ENCODE data around the gene MESD. TPM values are rescaled to one million over a fixed set of nuclear protein-coding genes. Genes with fewer than 3 reads are reported as not detected.
A peak's percentile ranks its signal among the peaks of the same experiment; 100 is the strongest.

MESD gene
- 10 to 100 TPM; 20.0 to 20.5 TPM for total RNA-seq

DNA sequence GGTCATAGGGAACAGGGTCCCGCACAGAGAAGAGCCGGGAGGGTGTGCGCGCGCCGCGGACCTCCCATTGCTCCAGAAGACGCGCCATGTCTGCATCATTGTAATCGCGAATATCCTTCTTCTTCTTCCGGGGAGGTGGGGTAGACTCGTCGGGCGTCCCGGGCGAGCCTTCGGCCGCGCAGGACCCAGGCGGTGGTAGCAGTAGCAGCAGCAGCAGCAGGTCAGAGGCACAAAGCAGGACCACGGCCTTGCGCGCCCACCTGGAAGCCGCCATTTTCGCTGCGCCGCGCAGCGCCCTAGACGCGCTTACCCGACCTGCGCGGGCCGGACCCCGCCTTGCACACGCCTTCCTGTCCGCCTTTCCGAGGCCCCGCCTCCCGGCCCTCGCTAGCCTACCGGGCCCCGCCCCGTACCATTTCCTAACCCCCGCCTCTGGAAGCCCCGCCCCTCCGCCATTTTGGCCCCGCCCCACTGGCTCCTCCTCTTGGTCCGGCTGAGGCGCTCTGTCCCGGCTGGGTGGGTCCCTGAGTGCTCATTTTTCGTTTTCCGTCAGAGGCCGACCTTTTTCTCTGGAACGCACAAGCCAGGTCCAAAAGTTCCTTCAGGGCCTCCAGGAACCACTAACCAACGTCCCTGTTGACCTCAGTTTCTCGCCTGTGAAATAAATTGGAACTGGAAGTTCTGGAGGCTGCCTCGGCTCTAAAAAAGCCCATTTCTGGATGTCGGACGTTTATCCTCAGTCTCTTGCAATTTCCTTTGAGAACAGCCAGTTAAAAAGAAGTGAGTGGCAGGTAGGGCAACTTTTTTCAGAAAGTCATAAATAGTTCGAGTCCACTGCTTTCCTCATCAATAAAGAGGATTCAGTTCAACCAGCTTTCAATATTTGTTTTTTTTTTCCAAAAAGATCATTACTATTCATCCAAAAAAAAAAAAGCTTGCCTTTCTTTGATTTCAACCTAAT is at the start of gene MESD:
Gene MESD, minus strand, starts transcription at position 302 of the 961 bp plus-strand sequence. Its CDS starts 28 bp downstream, at position 274.
- H3K4me3 Mint-ChIP-seq: peak within 1 kb of the TSS; percentile 98
- H3K27ac Mint-ChIP-seq: peak within 1 kb of the TSS; percentile 93
- ChIA-PET POLR2A (interaction anchor here (0.5 to 1.6 kb wide), 3 partner anchors 12 to 739 kb away, joined by 3 to 12 read pairs (median 4); no protein-coding TSS in a partner anchor), CTCF (interaction anchor here (1.3 to 4.1 kb wide), 4 partner anchors 10 to 277 kb away, joined by 3 to 27 read pairs (median 12); no protein-coding TSS in a partner anchor)
- peaks cover 15% of the 10 kb centered on the region for H3K36me3 Mint-ChIP-seq
- intact Hi-C loops (cut with micrococcal nuclease): loop anchor here (1.0 to 5.0 kb wide), 3 partner anchors 11 to 43 kb away; partner anchors contain the start of gene TLNRD1
- H3K27me3 Mint-ChIP-seq: no peaks in the 10 kb centered on the region
- peaks cover 51% of the 10 kb centered on the region for H3K4me1 Mint-ChIP-seq (ENCODE audit: low read depth)
- peak; percentile 99 for DNase-seq
- H3K9me3 Mint-ChIP-seq: no peaks in the 10 kb centered on the region

DNA sequence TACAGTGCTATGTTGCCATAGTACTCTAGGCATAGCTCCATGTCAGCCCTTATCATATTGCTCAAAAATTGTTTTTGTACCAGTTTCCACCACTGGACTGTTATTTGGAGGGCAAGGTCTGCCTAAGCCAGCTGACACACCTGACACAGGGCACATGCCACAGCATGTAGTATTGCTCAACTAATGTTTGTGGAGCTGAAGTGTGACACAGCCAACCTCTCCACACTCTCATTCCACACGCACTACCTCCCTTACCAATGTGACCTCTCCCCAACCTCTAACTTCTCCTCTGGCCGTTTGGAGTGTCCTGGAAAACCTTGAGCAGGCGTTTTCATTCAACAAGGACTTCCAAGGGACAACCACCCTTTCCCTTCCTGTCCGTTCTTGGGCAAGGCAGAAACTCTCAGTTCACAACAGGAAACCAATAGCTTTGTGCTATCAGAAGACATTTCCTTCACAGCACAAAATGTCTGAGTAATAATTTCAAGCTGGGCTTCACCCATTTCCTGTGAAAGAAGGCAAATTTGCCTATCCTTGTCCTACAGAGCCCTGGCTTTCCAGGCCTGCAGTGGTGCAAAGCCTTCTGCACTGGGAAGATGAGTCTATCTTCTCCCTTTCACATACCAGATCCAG is 49.5 kb upstream of the MESD start:
- POLR2A ChIA-PET: interaction anchor here (0.9 to 1.6 kb wide), 3 partner anchors 8 to 36 kb away, joined by 3 to 5 read pairs (median 4); no protein-coding TSS in a partner anchor
- H3K27ac Mint-ChIP-seq: peak overlapping the region; percentile 54
- H3K4me1 Mint-ChIP-seq (ENCODE audit: low read depth): peaks cover 9% of the 10 kb centered on the region
- H3K4me3 Mint-ChIP-seq: no peak overlapping the region
- intact Hi-C loops (cut with micrococcal nuclease): no loop called here
- no peaks in the 10 kb centered on the region for H3K27me3 Mint-ChIP-seq
- no peaks in the 10 kb centered on the region for H3K9me3 Mint-ChIP-seq
- DNase-seq: no peak
- no peaks in the 10 kb centered on the region for H3K36me3 Mint-ChIP-seq
- CTCF ChIA-PET: interaction anchor here (0.5 to 1.8 kb wide), 4 partner anchors 19 to 420 kb away, joined by 3 to 6 read pairs (median 3); no protein-coding TSS in a partner anchor

DNA sequence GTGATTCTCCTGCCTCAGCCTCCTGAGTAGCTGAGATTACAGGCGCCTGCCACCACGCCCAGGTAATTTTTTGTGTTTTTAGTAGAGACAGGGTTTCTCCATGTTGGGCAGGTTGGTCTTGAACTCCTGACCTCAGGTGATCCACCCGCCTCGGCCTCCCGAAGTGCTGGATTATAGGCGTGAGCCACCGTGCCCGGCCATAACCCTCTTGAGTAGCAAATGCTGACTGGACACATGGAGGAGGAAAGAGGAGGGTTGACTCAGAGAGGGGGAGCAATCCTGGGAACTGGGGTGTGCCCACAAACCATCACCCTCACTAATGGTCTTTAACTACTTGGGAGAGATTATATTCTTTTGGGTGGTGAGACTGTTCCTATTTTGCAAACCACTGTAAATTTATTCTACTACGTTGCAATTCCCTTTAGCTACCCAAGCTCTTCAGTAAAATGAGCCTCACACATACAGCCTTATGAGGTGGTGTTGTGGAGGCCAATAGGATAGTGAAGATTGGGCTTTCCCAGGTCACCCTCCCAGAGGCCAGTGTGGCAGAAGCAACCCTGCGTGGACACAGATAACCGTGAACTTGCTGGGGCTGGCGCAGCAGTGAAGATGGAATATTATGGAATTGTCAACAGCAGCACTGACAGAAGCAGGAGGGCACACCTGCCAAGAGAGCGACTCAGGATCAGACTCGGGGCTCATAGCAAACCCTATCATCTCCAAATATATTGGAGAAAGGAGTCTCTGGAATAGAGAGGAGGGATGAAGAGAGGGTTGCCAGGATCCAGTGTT is 48.5 kb upstream of the MESD start:
- intact Hi-C loops (cut with micrococcal nuclease): no loop called here
- no peaks in the 10 kb centered on the region for H3K27me3 Mint-ChIP-seq
- CTCF ChIA-PET: interaction anchor here (0.5 to 1.8 kb wide), 2 partner anchors 228 to 421 kb away, joined by 3 to 6 read pairs; no protein-coding TSS in a partner anchor
- POLR2A ChIA-PET: interaction anchor here (0.9 to 1.0 kb wide), 2 partner anchors 14 to 37 kb away, joined by 3 to 4 read pairs; no protein-coding TSS in a partner anchor
- no peak for DNase-seq
- H3K27ac Mint-ChIP-seq: no peak overlapping the region
- no peak overlapping the region for H3K4me3 Mint-ChIP-seq
- H3K9me3 Mint-ChIP-seq: no peaks in the 10 kb centered on the region
- H3K4me1 Mint-ChIP-seq (ENCODE audit: low read depth): peaks cover 9% of the 10 kb centered on the region
- no peaks in the 10 kb centered on the region for H3K36me3 Mint-ChIP-seq

DNA sequence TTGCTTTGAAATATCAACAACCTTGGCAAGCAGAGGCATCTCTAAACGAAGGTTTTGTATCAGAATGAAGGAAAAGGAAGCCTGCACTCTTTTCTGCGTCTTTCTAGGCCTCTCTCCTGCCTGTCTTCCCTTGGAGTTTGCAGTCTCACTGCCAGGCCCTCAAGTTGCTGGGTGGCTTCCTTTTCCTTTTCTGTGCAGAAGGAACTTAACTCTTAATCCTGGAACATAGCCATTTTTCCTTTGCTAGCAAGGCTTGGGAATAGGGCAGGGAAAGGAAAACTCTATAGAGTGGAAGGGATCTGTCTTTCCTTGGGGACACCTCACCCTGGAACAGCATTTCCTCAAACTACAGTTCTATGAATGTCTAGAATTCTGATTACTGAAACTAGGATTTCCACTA is 43.9 kb upstream of the MESD start:
- no peak overlapping the region for H3K4me3 Mint-ChIP-seq
- CTCF ChIA-PET: interaction anchor here (1.1 kb wide), 1 partner anchor 10 kb away, joined by 3 read pairs; no protein-coding TSS in a partner anchor
- POLR2A ChIA-PET: no interaction called here

DNA sequence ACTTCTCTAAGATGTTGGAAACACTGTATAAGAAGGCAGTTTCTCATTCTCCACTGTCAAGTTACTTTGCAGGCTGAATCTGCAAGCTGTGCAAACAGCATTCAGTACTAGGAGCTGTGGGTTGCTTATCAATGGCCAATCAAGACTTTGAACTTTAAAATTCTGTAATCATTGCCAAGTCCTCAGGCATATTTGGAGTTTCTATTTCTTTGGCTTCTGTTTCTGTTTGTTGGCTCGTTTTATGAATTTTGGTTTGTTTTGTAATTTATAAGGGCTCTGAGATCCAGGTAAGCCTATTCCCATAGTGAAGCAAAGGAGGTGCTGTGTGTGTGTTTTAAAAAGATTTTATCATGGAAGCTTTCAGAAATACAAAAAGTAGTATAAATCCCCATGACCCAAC is 43.2 kb upstream of the MESD start:
- intact Hi-C loops (cut with micrococcal nuclease): loop anchor here (5.0 kb wide), 1 partner anchor 41 kb away; no protein-coding TSS in a partner anchor

More for the DNA sequence above, 43.9 kb upstream of the MESD start:
- Mint-ChIP-seq H3K27me3 (no peaks in the 10 kb centered on the region), H3K4me1 (ENCODE audit: low read depth) (peaks cover 10% of the 10 kb centered on the region), H3K9me3 (peaks cover 8% of the 10 kb centered on the region), H3K36me3 (peaks cover 6% of the 10 kb centered on the region), H3K27ac (no peak overlapping the region)
- DNase-seq: no peak
- intact Hi-C loops (cut with micrococcal nuclease): loop anchor here (5.0 kb wide), 1 partner anchor 41 kb away; no protein-coding TSS in a partner anchor

DNA sequence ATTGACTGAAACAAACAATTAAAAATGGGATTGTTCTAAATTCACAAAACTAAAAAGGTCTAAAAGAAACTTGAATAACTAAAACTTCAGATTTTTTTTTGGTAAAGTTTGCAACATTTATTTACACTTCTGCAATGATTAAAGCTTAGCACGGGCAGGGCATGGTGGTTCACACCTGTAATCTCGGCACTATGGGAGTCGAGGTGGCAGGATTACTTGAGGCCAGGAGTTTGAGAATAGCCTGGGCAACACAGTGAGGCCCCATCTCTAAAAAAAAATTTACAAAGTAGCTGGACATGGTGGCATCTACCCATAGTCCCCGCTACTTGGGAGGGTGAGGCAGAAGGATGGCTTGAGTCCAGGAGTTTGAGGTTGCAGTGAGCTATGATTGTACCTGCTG is 42.7 kb upstream of the MESD start:
- Mint-ChIP-seq H3K27ac (no peak overlapping the region), H3K36me3 (peaks cover 6% of the 10 kb centered on the region), H3K4me1 (ENCODE audit: low read depth) (peaks cover 10% of the 10 kb centered on the region), H3K9me3 (peaks cover 8% of the 10 kb centered on the region), H3K27me3 (no peaks in the 10 kb centered on the region), H3K4me3 (no peak overlapping the region)
- DNase-seq: no peak
- ChIA-PET CTCF (interaction anchor here (0.6 to 2.7 kb wide), 2 partner anchors 234 to 370 kb away, joined by 3 to 9 read pairs; no protein-coding TSS in a partner anchor), POLR2A (no interaction called here)
- intact Hi-C loops (cut with micrococcal nuclease): loop anchor here (5.0 kb wide), 1 partner anchor 40 kb away; no protein-coding TSS in a partner anchor

More for the DNA sequence above, 43.2 kb upstream of the MESD start:
- peaks cover 8% of the 10 kb centered on the region for H3K9me3 Mint-ChIP-seq
- H3K36me3 Mint-ChIP-seq: peaks cover 6% of the 10 kb centered on the region
- no peak overlapping the region for H3K27ac Mint-ChIP-seq
- POLR2A ChIA-PET: no interaction called here
- H3K4me1 Mint-ChIP-seq (ENCODE audit: low read depth): peaks cover 10% of the 10 kb centered on the region
- H3K4me3 Mint-ChIP-seq: no peak overlapping the region
- CTCF ChIA-PET: interaction anchor here (1.1 to 2.7 kb wide), 2 partner anchors 11 to 233 kb away, joined by 3 to 9 read pairs; no protein-coding TSS in a partner anchor
- no peaks in the 10 kb centered on the region for H3K27me3 Mint-ChIP-seq
- DNase-seq: no peak

DNA sequence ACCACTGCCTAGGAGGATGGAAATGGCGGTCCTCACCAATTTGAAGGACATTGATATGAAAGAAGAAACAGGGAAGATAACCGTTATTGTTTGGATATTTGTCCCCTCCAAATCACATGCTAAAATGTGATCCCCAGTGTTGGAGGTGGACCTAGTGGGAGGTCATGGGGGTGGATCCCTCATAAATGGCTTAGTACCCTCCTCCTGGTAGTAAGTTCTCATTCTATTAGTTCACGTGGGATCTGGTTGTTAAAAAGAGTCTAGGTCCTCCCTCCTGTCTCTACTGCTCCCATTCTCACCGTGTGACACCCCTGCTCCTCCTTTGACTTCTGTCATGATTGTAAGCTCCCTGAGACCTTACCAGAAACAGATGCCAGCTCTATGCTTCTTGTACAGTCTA is 41.6 kb upstream of the MESD start:
- ChIA-PET CTCF (interaction anchor here (2.7 kb wide), 1 partner anchor 235 kb away, joined by 9 read pairs; no protein-coding TSS in a partner anchor), POLR2A (interaction anchor here (1.4 kb wide), 1 partner anchor 8 kb away, joined by 5 read pairs; no protein-coding TSS in a partner anchor)
- H3K27ac Mint-ChIP-seq: no peak overlapping the region
- H3K27me3 Mint-ChIP-seq: no peaks in the 10 kb centered on the region
- intact Hi-C loops (cut with micrococcal nuclease): loop anchor here (5.0 kb wide), 1 partner anchor 39 kb away; no protein-coding TSS in a partner anchor
- H3K4me1 Mint-ChIP-seq (ENCODE audit: low read depth): peaks cover 19% of the 10 kb centered on the region
- no peak overlapping the region for H3K4me3 Mint-ChIP-seq
- H3K36me3 Mint-ChIP-seq: peaks cover 6% of the 10 kb centered on the region
- H3K9me3 Mint-ChIP-seq: peaks cover 8% of the 10 kb centered on the region
- no peak for DNase-seq

DNA sequence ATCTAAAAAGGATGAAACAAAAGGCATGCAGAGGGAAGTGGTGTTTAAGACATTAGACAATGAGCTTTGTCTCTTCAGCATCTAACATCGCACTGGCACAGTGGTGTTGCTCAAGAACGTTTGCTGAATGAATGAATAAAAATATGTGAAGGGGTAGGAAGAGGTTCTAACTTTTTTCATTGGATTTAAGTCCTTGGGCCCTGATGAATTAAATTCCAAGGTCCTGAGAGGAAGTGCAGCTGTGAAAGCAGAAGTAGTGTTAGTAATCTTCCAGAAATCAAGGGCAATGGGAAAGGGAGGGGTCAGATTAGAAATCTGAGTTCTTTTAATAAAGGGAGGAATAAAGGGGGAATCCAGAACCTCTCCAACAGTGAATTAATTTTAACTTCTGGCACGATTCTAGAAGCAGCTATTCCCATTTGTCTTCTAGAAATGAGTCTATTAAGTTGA is 40.7 kb upstream of the MESD start:
- H3K4me3 Mint-ChIP-seq: no peak overlapping the region
- DNase-seq: no peak
- intact Hi-C loops (cut with micrococcal nuclease): loop anchor here (5.0 kb wide), 1 partner anchor 38 kb away; no protein-coding TSS in a partner anchor
- peaks cover 6% of the 10 kb centered on the region for H3K36me3 Mint-ChIP-seq
- no peak overlapping the region for H3K27ac Mint-ChIP-seq
- CTCF ChIA-PET: interaction anchor here (2.7 kb wide), 1 partner anchor 236 kb away, joined by 9 read pairs; no protein-coding TSS in a partner anchor
- peaks cover 22% of the 10 kb centered on the region for H3K4me1 Mint-ChIP-seq (ENCODE audit: low read depth)
- POLR2A ChIA-PET: interaction anchor here (1.4 kb wide), 1 partner anchor 9 kb away, joined by 5 read pairs; no protein-coding TSS in a partner anchor
- H3K27me3 Mint-ChIP-seq: no peaks in the 10 kb centered on the region
- peaks cover 8% of the 10 kb centered on the region for H3K9me3 Mint-ChIP-seq

DNA sequence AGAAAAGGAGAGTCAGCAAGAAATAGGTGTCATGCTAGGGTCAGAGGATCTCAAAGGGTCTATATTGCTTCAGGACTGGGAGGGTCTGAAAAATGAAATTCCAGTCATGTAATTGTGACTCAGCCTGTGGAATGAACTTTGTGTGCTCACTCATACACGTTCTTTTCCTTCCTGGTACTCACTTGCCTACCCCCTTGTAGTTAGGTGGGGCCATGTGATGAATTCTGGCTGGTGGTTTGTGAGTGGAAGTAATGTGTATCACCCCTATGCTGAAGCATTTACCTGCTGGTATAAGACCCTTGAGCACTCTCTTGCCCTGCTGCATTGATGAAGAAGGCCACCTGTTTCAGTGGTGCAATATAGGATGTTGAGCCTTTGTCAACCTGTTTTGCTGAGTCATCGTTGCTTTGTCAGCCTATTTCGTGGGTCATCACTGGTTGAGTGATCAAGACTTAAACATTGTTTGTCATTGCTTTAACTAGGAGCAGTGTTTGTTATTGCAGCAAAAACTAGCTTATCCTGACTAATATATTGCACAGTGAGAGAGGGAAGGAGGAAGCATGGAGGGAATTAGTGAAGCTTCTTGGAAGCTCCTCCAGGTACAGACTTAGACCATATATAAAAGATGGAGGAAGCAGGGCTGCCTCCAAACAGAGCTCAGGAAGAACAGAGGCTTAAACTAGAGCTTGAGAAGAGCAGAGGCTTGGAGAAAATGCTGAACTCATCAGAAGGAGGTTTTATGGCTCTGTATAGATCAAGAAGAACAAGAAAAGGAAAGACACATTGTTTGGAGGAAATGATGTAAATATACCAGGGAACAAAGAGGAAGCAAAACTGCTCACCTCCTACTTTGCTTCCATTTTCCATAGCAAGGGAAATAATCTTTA is 40.0 kb upstream of the MESD start:
- no peak overlapping the region for H3K4me3 Mint-ChIP-seq
- CTCF ChIA-PET: no interaction called here

More for the DNA sequence above, 40.0 kb upstream of the MESD start:
- Mint-ChIP-seq H3K9me3 (peaks cover 8% of the 10 kb centered on the region), H3K27me3 (no peaks in the 10 kb centered on the region), H3K27ac (no peak overlapping the region), H3K4me1 (ENCODE audit: low read depth) (peaks cover 27% of the 10 kb centered on the region), H3K36me3 (peaks cover 6% of the 10 kb centered on the region)
- intact Hi-C loops (cut with micrococcal nuclease): loop anchor here (5.0 kb wide), 1 partner anchor 37 kb away; no protein-coding TSS in a partner anchor
- no peak for DNase-seq
- POLR2A ChIA-PET: interaction anchor here (1.4 kb wide), 1 partner anchor 10 kb away, joined by 5 read pairs; no protein-coding TSS in a partner anchor
